Body of pancreas (tissue), 4 donors: ENCODE results near the gene CLK1. TPM values are rescaled to one million over a fixed set of nuclear protein-coding genes. Genes with fewer than 3 reads are reported as not detected.

Source experiments
- ATAC-seq: fragments of 150-250 bp; one replicate; pipeline ENCODE4 v1.9.1; 2016
- DNase-seq, 4 donors: peaks; one replicate each; pipeline ENCODE4 v3.0.0-alpha.2; 2019
- H3K27ac ChIP-seq, 4 donors: fragments of 200-600 bp; sonication (generic); 1 replicate in 3 of 4; 2 replicates in 1 of 4; pipeline versions ENCODE4 v1.5.1 to v1.6.1; 2016 to 2019; ENCODE audit warnings: mild to moderate bottlenecking in 1 of 4, mixed read lengths in 1 of 4, moderate library complexity in 1 of 4
- H3K27me3 ChIP-seq, 2 donors: fragments of 200-600 bp; sonication (generic); one replicate each; pipeline ENCODE4 v1.6.0; 2016; ENCODE audit warnings: mild to moderate bottlenecking in 1 of 2
- H3K36me3 ChIP-seq, 2 donors: fragments of 200-600 bp; sonication (generic); replicated peaks in 1 of 2; 2 replicates each; pipeline ENCODE4 v1.5.1; 2016; ENCODE audit warnings: low read depth in 2 of 2; ENCODE audit not compliant: insufficient read depth in 1 of 2
- H3K4me1 ChIP-seq: fragments of 200-600 bp; sonication (generic); one replicate; pipeline ENCODE4 v1.6.0; 2016
- H3K4me3 ChIP-seq, 2 donors: fragments of 200-600 bp; sonication (generic); 1 replicate in 1 of 2; 2 replicates in 1 of 2; pipeline ENCODE4 v1.5.1; 2016 to 2019
- H3K9me3 ChIP-seq, 3 donors: fragments of 200-600 bp; sonication (generic); 1 replicate in 2 of 3; 2 replicates in 1 of 3; pipeline ENCODE4 v1.5.1; 2016
- POLR2A ChIP-seq, 3 donors: fragments of 450-650 bp; IDR thresholded peaks; one replicate each; pipeline ENCODE4 v1.6.1; 2016; ENCODE audit warnings: antibody characterized with exemption in 3 of 3, mild to moderate bottlenecking in 2 of 3
- WGBS, 2 donors: methylation state at CpG; one replicate each; pipeline ENCODE4 v1.1.5; 2017; 5-methylcytosine and 5-hydroxymethylcytosine counted together
- intact Hi-C: fragments of 100-400 bp; cut with DNase I; formaldehyde crosslinking; loops from one replicate; pipeline ENCODE4 v1.15.1; 2023
- total RNA-seq, 2 donors: library from RNA; depleted of rRNA; stranded (reverse); fragments of >200 nt; gene quantifications; one replicate each; pipeline ENCODE4 v1.1.0, GENCODE V29; 2016
- TF ChIP-seq, protein P1 (sequence below), 7 experiments: fragments of 450-650 bp in 4 of 7; fragments of 200-600 bp in 3 of 7; sonication (generic) in 3 of 7; IDR thresholded peaks; one replicate each; pipeline ENCODE4 v1.5.1; 2016 to 2019; ENCODE audit warnings: antibody characterized with exemption in 7 of 7

CLK1 gene
- total RNA-seq, 2 donors from 2014 or later, result 143 to 151 TPM

DNA sequence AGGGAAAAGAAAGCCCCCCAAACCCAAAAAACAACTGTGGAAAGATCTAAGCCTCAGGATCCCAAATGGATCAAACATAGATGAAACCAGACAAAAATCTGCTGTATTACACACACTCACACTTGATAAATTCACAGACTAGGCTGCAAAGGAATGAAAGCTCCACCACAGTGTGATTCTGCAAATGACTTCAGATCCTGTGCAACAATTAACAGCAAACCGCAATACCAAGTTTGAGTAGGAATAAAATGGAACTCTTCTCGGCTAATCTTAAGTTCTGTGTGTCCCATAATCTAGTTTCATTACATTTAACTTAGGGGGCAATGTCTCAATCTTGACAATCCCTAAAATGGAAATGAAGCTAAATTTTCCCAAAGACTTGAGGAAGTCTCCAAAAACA is 11.9 kb downstream of the CLK1 start:
- H3K9me3 ChIP-seq, result no peaks in the 10 kb centered on the region
- intact Hi-C loops, result no loop called here
- 94 to 96% methylated on average over 2 of the region's 2 CpGs for WGBS, 2 donors
- H3K4me1 ChIP-seq, result peaks cover 6% of the 10 kb centered on the region
- H3K4me3 ChIP-seq, result no peak overlapping the region
- H3K27me3 ChIP-seq, result no peaks in the 10 kb centered on the region
- TF ChIP-seq POLR2A (IDR thresholded peaks at IDR 0.05), result no peak
- TF ChIP-seq, protein P1, sequence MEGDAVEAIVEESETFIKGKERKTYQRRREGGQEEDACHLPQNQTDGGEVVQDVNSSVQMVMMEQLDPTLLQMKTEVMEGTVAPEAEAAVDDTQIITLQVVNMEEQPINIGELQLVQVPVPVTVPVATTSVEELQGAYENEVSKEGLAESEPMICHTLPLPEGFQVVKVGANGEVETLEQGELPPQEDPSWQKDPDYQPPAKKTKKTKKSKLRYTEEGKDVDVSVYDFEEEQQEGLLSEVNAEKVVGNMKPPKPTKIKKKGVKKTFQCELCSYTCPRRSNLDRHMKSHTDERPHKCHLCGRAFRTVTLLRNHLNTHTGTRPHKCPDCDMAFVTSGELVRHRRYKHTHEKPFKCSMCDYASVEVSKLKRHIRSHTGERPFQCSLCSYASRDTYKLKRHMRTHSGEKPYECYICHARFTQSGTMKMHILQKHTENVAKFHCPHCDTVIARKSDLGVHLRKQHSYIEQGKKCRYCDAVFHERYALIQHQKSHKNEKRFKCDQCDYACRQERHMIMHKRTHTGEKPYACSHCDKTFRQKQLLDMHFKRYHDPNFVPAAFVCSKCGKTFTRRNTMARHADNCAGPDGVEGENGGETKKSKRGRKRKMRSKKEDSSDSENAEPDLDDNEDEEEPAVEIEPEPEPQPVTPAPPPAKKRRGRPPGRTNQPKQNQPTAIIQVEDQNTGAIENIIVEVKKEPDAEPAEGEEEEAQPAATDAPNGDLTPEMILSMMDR (IDR thresholded peaks at IDR 0.05), result no peak
- H3K36me3 ChIP-seq, result peaks cover 41 to 55% of the 10 kb centered on the region in 2 donors
- no peak for DNase-seq
- no peak overlapping the region for H3K27ac ChIP-seq
- no peak for ATAC-seq

DNA sequence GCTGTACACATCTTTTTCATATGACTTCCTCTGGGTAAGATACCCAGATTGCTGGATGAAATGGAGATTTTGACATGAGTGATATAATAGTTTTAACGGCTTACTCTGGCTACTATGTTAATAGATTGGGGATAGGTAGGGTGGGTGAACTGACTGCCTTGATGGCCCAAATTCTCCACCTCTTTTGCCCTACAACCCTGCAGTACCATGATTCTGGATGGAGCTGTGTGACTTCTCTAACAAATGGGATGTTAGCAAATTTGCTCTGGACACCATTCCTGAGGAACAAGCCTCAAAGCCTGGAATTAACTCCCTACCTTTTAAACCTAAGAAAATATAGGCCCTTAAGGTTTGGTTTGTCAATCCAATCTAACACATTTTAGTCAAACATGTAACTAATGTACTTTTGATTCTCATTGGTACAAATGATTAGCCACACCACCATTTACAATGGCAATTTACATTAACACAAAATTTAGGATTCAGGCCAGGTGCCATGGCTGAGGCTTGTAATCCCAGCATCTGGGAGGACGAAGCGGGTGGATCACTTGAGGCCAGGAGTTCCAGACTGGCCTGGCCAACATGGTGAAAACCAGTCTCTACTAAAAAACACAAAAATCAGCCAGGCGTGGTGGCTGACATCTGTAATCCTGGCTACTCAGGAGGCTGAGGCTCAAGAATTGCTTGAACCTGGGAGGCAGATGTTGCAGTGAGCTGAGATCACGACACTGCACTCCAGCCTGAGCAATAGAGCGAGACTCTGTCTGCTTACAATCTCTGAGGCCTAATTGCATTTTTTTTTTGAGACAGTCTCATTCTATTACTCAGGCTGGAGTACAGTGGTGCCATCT is 12.8 kb downstream of the CLK1 start:
- Histone ChIP-seq H3K27ac (no peak overlapping the region), H3K4me3 (no peak overlapping the region), H3K27me3 (no peaks in the 10 kb centered on the region), H3K4me1 (peaks cover under 1% of the 10 kb centered on the region), H3K9me3 (no peaks in the 10 kb centered on the region), H3K36me3 (peaks cover 31 to 46% of the 10 kb centered on the region in 2 donors)
- TF ChIP-seq, protein P1 (IDR thresholded peaks at IDR 0.05), result no peak
- peak in 1 of 3 donors; percentile 5 for TF ChIP-seq POLR2A (IDR thresholded peaks at IDR 0.05)
- DNase-seq (no peak), ATAC-seq (no peak)
- intact Hi-C loops, result no loop called here
- WGBS, 2 donors, result 94 to 98% methylated on average over 6 of the region's 6 CpGs

DNA sequence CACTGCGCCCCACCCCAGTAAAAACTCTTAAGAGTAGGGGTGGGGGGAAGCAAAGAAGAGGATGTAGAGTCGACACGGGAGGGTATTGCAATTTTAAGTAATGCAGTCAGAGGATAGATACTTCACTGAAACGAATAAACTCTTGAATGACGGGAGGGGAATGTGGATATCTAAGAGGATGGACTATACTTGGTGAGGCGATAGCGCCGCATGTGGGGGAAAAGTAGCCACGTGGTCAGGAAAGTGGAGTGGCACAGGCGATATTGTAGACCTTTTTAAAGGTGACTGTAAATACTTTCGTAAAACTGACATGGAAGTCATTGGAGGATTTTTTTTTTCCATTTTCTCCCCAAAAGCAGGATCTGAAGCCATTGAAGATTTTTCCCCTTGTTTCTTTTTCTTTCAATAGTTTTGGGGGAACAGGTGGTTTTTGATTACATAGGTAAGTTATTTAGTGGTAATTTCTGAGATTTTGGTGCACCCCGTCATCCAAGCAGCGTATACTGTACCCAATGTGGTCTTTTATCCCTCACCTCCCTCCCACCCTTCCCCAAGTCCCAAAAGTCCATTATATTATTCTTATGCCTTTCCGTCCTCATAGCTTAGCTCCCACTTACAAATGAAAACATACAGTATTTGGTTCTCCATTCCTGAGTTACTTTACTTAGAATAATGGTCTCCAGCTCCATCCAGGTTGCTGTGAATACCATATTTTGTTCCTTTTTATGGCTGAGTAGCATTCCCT is 13.8 kb downstream of the CLK1 start:
- no peak for DNase-seq
- WGBS, 2 donors, result 84 to 89% methylated on average over 14 of the region's 14 CpGs
- H3K36me3 ChIP-seq, result peaks cover 22 to 41% of the 10 kb centered on the region in 2 donors
- H3K27ac ChIP-seq, result no peak overlapping the region
- no peaks in the 10 kb centered on the region for H3K27me3 ChIP-seq
- no peak for ATAC-seq
- no peaks in the 10 kb centered on the region for H3K9me3 ChIP-seq
- H3K4me1 ChIP-seq, result no peaks in the 10 kb centered on the region
- intact Hi-C loops, result no loop called here
- TF ChIP-seq POLR2A (IDR thresholded peaks at IDR 0.05), result no peak
- TF ChIP-seq, protein P1 (IDR thresholded peaks at IDR 0.05), result no peak
- H3K4me3 ChIP-seq, result no peak overlapping the region

DNA sequence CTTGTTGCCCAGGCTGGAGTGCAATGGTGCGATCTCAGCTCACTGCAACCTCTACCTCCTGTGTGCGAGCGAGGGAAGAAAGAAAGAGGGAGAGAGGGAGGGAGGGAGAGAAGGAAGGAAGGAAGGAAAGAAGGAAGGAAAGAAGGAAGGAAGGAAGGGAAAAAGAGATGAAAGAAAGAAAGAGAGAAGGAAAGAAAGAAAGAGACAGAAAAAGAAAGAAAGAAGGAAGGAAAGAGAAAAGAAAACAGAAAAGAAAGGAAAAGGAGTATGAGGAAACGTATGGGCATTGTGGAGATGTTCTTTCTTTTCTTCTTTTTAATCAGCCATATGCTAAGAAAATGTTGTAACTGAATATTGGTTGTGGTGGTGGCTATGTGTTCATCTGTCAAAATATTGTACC is 16.5 kb downstream of the CLK1 start:
- TF ChIP-seq, protein P1 (IDR thresholded peaks at IDR 0.05), result no peak
- no peak for TF ChIP-seq POLR2A (IDR thresholded peaks at IDR 0.05)
- no peaks in the 10 kb centered on the region for H3K27me3 ChIP-seq
- no peaks in the 10 kb centered on the region for H3K9me3 ChIP-seq
- intact Hi-C loops, result no loop called here
- ATAC-seq (no peak), DNase-seq (no peak)
- H3K36me3 ChIP-seq, result peaks cover under 1 to 18% of the 10 kb centered on the region in 2 donors
- WGBS, 2 donors, result 86 to 88% methylated on average over 4 of the region's 4 CpGs
- no peaks in the 10 kb centered on the region for H3K4me1 ChIP-seq
- H3K27ac ChIP-seq, result no peak overlapping the region
- H3K4me3 ChIP-seq, result no peak overlapping the region
